ENCODE data around the gene NDOR1.
A peak's percentile ranks its signal among the peaks of the same experiment; 100 is the strongest.
"Not testable (repeated sequence)": the region's sequence is repeated elsewhere in the genome, so short reads cannot be mapped to it uniquely, and the experiment has no call there.

Gene NDOR1

GRCh38 chr9:137240841-137241489, 35.5 kb downstream of the NDOR1 start, which contains the start of gene TUBB4B:
Gene TUBB4B, plus strand, starts transcription at chr9:137241287. Its CDS starts 74 bp downstream, at chr9:137241361.
- Histone ChIP-seq H3K9ac (ENCODE audit: low read length) (peak within 1 kb of the TSS; percentile 49), H3K27ac (ENCODE audit: low read depth, low read length) (peak within 1 kb of the TSS; percentile 96), H3K36me3 (ENCODE audit: control insufficient read depth, insufficient read depth, low read length) (peaks cover 11% of the 10 kb centered on the region), H3K4me3 (ENCODE audit: low read length) (peak within 1 kb of the TSS; percentile 84), H3K27me3 (ENCODE audit: control insufficient read depth, insufficient read depth, low read length) (no peaks in the 10 kb centered on the region), H3K4me1 (ENCODE audit: control insufficient read depth, insufficient read depth, low read length) (peaks cover 18% of the 10 kb centered on the region)

- Histone ChIP-seq H3K4me1 (ENCODE audit: control insufficient read depth, insufficient read depth, low read length) (peaks cover 15% of the 10 kb centered on the region), H3K27me3 (ENCODE audit: control insufficient read depth, insufficient read depth, low read length) (no peaks in the 10 kb centered on the region), H3K36me3 (ENCODE audit: control insufficient read depth, insufficient read depth, low read length) (peaks cover 11% of the 10 kb centered on the region), H3K4me3 (ENCODE audit: low read length) (peak overlapping the region; percentile 84), H3K9ac (ENCODE audit: low read length) (peak overlapping the region; percentile 49), H3K27ac (ENCODE audit: low read depth, low read length) (peak overlapping the region; percentile 89)
These were observed 36.2 kb downstream of the NDOR1 start for GRCh38 chr9:137241490-137242268.

GRCh38 chr9:137242269-137243203, 37.0 kb downstream of the NDOR1 start:
- Histone ChIP-seq H3K36me3 (ENCODE audit: control insufficient read depth, insufficient read depth, low read length) (peaks cover 11% of the 10 kb centered on the region), H3K9ac (ENCODE audit: low read length) (peak overlapping the region; percentile 49), H3K4me3 (ENCODE audit: low read length) (peak overlapping the region; percentile 84), H3K27ac (ENCODE audit: low read depth, low read length) (peak overlapping the region; percentile 85), H3K27me3 (ENCODE audit: control insufficient read depth, insufficient read depth, low read length) (no peaks in the 10 kb centered on the region), H3K4me1 (ENCODE audit: control insufficient read depth, insufficient read depth, low read length) (peaks cover 12% of the 10 kb centered on the region)

- H3K36me3 ChIP-seq (ENCODE audit: control insufficient read depth, insufficient read depth, low read length): peaks cover 11% of the 10 kb centered on the region
- not testable (repeated sequence) for H3K27me3 ChIP-seq (ENCODE audit: control insufficient read depth, insufficient read depth, low read length); H3K27ac ChIP-seq (ENCODE audit: low read depth, low read length); H3K9ac ChIP-seq (ENCODE audit: low read length)
- peak overlapping the region; percentile 84 for H3K4me3 ChIP-seq (ENCODE audit: low read length)
- peaks cover 11% of the 10 kb centered on the region for H3K4me1 ChIP-seq (ENCODE audit: control insufficient read depth, insufficient read depth, low read length)
These were observed 37.7 kb downstream of the NDOR1 start for GRCh38 chr9:137243266-137243625.

GRCh38 chr9:137243626-137244485, 38.4 kb downstream of the NDOR1 start:
- Histone ChIP-seq H3K9ac (ENCODE audit: low read length) (no peak overlapping the region), H3K27me3 (ENCODE audit: control insufficient read depth, insufficient read depth, low read length) (no peaks in the 10 kb centered on the region), H3K4me3 (ENCODE audit: low read length) (no peak overlapping the region), H3K4me1 (ENCODE audit: control insufficient read depth, insufficient read depth, low read length) (peaks cover 9% of the 10 kb centered on the region), H3K27ac (ENCODE audit: low read depth, low read length) (no peak overlapping the region), H3K36me3 (ENCODE audit: control insufficient read depth, insufficient read depth, low read length) (peaks cover 11% of the 10 kb centered on the region)

GRCh38 chr9:137244486-137245449, 39.3 kb downstream of the NDOR1 start:
- no peak overlapping the region for H3K4me3 ChIP-seq (ENCODE audit: low read length)
- H3K27me3 ChIP-seq (ENCODE audit: control insufficient read depth, insufficient read depth, low read length): no peaks in the 10 kb centered on the region
- H3K27ac ChIP-seq (ENCODE audit: low read depth, low read length): no peak overlapping the region
- peaks cover 11% of the 10 kb centered on the region for H3K36me3 ChIP-seq (ENCODE audit: control insufficient read depth, insufficient read depth, low read length)
- no peak overlapping the region for H3K9ac ChIP-seq (ENCODE audit: low read length)
- H3K4me1 ChIP-seq (ENCODE audit: control insufficient read depth, insufficient read depth, low read length): peaks cover 9% of the 10 kb centered on the region

GRCh38 chr9:137245450-137246421, 40.2 kb downstream of the NDOR1 start:
- Histone ChIP-seq H3K4me1 (ENCODE audit: control insufficient read depth, insufficient read depth, low read length) (peaks cover 9% of the 10 kb centered on the region), H3K27ac (ENCODE audit: low read depth, low read length) (no peak overlapping the region)

GRCh38 chr9:137247135-137247915, 41.8 kb downstream of the NDOR1 start:
- Histone ChIP-seq H3K27me3 (ENCODE audit: control insufficient read depth, insufficient read depth, low read length) (no peaks in the 10 kb centered on the region), H3K36me3 (ENCODE audit: control insufficient read depth, insufficient read depth, low read length) (peaks cover 9% of the 10 kb centered on the region), H3K9ac (ENCODE audit: low read length) (no peak overlapping the region), H3K27ac (ENCODE audit: low read depth, low read length) (no peak overlapping the region), H3K4me3 (ENCODE audit: low read length) (no peak overlapping the region), H3K4me1 (ENCODE audit: control insufficient read depth, insufficient read depth, low read length) (peaks cover 6% of the 10 kb centered on the region)

More at GRCh38 chr9:137245450-137246421, 40.2 kb downstream of the NDOR1 start:
- H3K27me3 ChIP-seq (ENCODE audit: control insufficient read depth, insufficient read depth, low read length): no peaks in the 10 kb centered on the region
- peaks cover 11% of the 10 kb centered on the region for H3K36me3 ChIP-seq (ENCODE audit: control insufficient read depth, insufficient read depth, low read length)
- no peak overlapping the region for H3K4me3 ChIP-seq (ENCODE audit: low read length)
- no peak overlapping the region for H3K9ac ChIP-seq (ENCODE audit: low read length)

GRCh38 chr9:137247916-137248175, 42.3 kb downstream of the NDOR1 start:
- no peak overlapping the region for H3K9ac ChIP-seq (ENCODE audit: low read length)
- peaks cover 6% of the 10 kb centered on the region for H3K36me3 ChIP-seq (ENCODE audit: control insufficient read depth, insufficient read depth, low read length)
- peaks cover under 1% of the 10 kb centered on the region for H3K4me1 ChIP-seq (ENCODE audit: control insufficient read depth, insufficient read depth, low read length)
- H3K27me3 ChIP-seq (ENCODE audit: control insufficient read depth, insufficient read depth, low read length): no peaks in the 10 kb centered on the region
- no peak overlapping the region for H3K27ac ChIP-seq (ENCODE audit: low read depth, low read length)
- H3K4me3 ChIP-seq (ENCODE audit: low read length): no peak overlapping the region
